HG03565 (cell line): Measurements from ENCODE around the gene SPRR5.

Experiments used
- ATAC-seq: cut with Tn5 transposase; IDR thresholded peaks from one replicate; pipeline ENCODE4 v1.9.1; 2021; ENCODE audit warnings: mild to moderate bottlenecking, moderate library complexity; ENCODE audit not compliant: unreplicated experiment

Gene SPRR5

GRCh38 chr1:152946651-152947256 lies at the start of gene SPRR5:
Gene SPRR5 (plus strand): TSS chr1:152947206. CDS start chr1:152948555, 1,349 bp downstream.
- no peak for ATAC-seq

- no peak for ATAC-seq
Measured at GRCh38 chr1:152899027-152899426, 48.0 kb upstream of the SPRR5 start.

GRCh38 chr1:152899883-152900282 lies 47.1 kb upstream of the SPRR5 start:
- ATAC-seq = no peak

- no peak for ATAC-seq
Measured at GRCh38 chr1:152901631-152902030, 45.4 kb upstream of the SPRR5 start.

GRCh38 chr1:152902636-152903035 lies 44.4 kb upstream of the SPRR5 start:
- no peak for ATAC-seq

- ATAC-seq = no peak
Measured at GRCh38 chr1:152904688-152905440, 42.1 kb upstream of the SPRR5 start.

- no peak for ATAC-seq
Measured at GRCh38 chr1:152906023-152906565, 40.9 kb upstream of the SPRR5 start.

- peak; percentile 55 for ATAC-seq
Measured at GRCh38 chr1:152907686-152908601, 39.1 kb upstream of the SPRR5 start, which contains the start of gene IVL. Gene IVL (plus strand): TSS chr1:152908546. CDS start chr1:152909798, 1,252 bp downstream.

- ATAC-seq = no peak
Measured at GRCh38 chr1:152909206-152909605, 37.8 kb upstream of the SPRR5 start.

- ATAC-seq = no peak
Measured at GRCh38 chr1:152912471-152912870, 34.5 kb upstream of the SPRR5 start.

- ATAC-seq = no peak
Measured at GRCh38 chr1:152912900-152913299, 34.1 kb upstream of the SPRR5 start.

GRCh38 chr1:152917794-152918193 lies 29.2 kb upstream of the SPRR5 start:
- ATAC-seq = no peak

GRCh38 chr1:152919071-152919470 lies 27.9 kb upstream of the SPRR5 start:
- no peak for ATAC-seq

- ATAC-seq = no peak
Measured at GRCh38 chr1:152924191-152924590, 22.8 kb upstream of the SPRR5 start.

GRCh38 chr1:152926091-152926490 lies 20.9 kb upstream of the SPRR5 start:
- no peak for ATAC-seq

- ATAC-seq = no peak
Measured at GRCh38 chr1:152928671-152929070, 18.3 kb upstream of the SPRR5 start.

- no peak for ATAC-seq
Measured at GRCh38 chr1:152932170-152932811, 14.7 kb upstream of the SPRR5 start.

GRCh38 chr1:152933196-152933595 lies 13.8 kb upstream of the SPRR5 start:
- no peak for ATAC-seq

GRCh38 chr1:152940614-152941013 lies 6.4 kb upstream of the SPRR5 start:
- no peak for ATAC-seq

GRCh38 chr1:152941037-152941711 lies 5.8 kb upstream of the SPRR5 start:
- no peak for ATAC-seq
